PC-3 (cell line): ENCODE results near the gene LMO1. TPM values are rescaled to one million over a fixed set of nuclear protein-coding genes. Genes with fewer than 3 reads are reported as not detected.

Experiments used
- ATAC-seq: fragments of 200-7000 bp; cut with Tn5 transposase; 2 replicates; pipeline ENCODE4 v1.9.1; 2020; ENCODE audit warnings: mild to moderate bottlenecking, moderate library complexity
- BruUV-seq: library from RNA; stranded (reverse); fragments of 400-500 nt; replicated peaks from 2 replicates; lab custom pipeline; 2021; lab: Mats Ljungman, UMichigan
- CTCF ChIA-PET: fragments of 300-600 bp; sonication (Branson Sonifier 250); formaldehyde crosslinking; loops from one replicate; lab custom pipeline; 2022; ENCODE audit warnings: antibody characterized with exemption; lab: Charles Lee
- POLR2A ChIA-PET: fragments of 300-600 bp; sonication (Branson Sonifier 250); formaldehyde crosslinking; loops from one replicate; lab custom pipeline; 2022; ENCODE audit warnings: antibody characterized with exemption; ENCODE audit not compliant: unreplicated experiment; lab: Charles Lee
- DNase-seq: peaks from one replicate; pipeline ENCODE4 v3.0.0-alpha.2; 2015
- H2AFZ ChIP-seq: fragments of 300-600 bp; sonication (generic); 2 replicates; pipeline ENCODE4 v1.6.0; 2016; ENCODE audit warnings: antibody characterized with exemption, low read length
- H3F3A ChIP-seq: fragments of 300-600 bp; sonication (generic); one replicate; pipeline ENCODE4 v1.6.0; 2017; ENCODE audit warnings: antibody characterized with exemption, low read length, control low read depth, mild to moderate bottlenecking; ENCODE audit not compliant: unreplicated experiment
- H3K27ac ChIP-seq: fragments of 300-600 bp; sonication (generic); 2 replicates; pipeline ENCODE4 v1.5.1; 2016; ENCODE audit warnings: mild to moderate bottlenecking, low read length
- H3K27me3 ChIP-seq: fragments of 300-600 bp; sonication (generic); 2 replicates; pipeline ENCODE4 v1.6.1; 2016; ENCODE audit warnings: low read length, mixed read lengths
- H3K36me3 ChIP-seq: fragments of 300-600 bp; sonication (generic); 2 replicates; pipeline ENCODE4 v1.6.1; 2016; ENCODE audit warnings: low read depth, mixed run types, low read length, mixed read lengths
- H3K4me1 ChIP-seq: fragments of 300-600 bp; sonication (generic); 2 replicates; pipeline ENCODE4 v1.5.1; 2016; ENCODE audit warnings: low read length; ENCODE audit not compliant: insufficient read depth
- H3K4me2 ChIP-seq: fragments of 300-600 bp; sonication (generic); 2 replicates; pipeline ENCODE4 v1.6.0; 2016; ENCODE audit warnings: low read length
- H3K4me3 ChIP-seq: fragments of 300-600 bp; sonication (generic); 2 replicates; pipeline ENCODE4 v1.5.1; 2016; ENCODE audit warnings: mild to moderate bottlenecking, low read length, mixed read lengths
- H3K79me2 ChIP-seq: fragments of 300-600 bp; sonication (generic); 2 replicates; pipeline ENCODE4 v1.6.1; 2017; ENCODE audit warnings: low read length, mixed read lengths
- H3K9ac ChIP-seq: fragments of 300-600 bp; sonication (generic); 2 replicates; pipeline ENCODE4 v1.6.0; 2016; ENCODE audit warnings: mild to moderate bottlenecking, low read length
- H3K9me2 ChIP-seq: fragments of 300-600 bp; sonication (generic); replicated peaks from 2 replicates; pipeline ENCODE4 v1.6.1; 2016; ENCODE audit warnings: mixed run types, low read length, mixed read lengths
- H3K9me3 ChIP-seq: fragments of 300-600 bp; sonication (generic); 2 replicates; pipeline ENCODE4 v1.6.1; 2016; ENCODE audit warnings: low read length, mixed read lengths
- H4K20me1 ChIP-seq: fragments of 300-600 bp; sonication (generic); 2 replicates; pipeline ENCODE4 v1.6.1; 2016; ENCODE audit warnings: low read length, mixed read lengths
- EZH2 ChIP-seq: fragments of 300-600 bp; sonication (generic); IDR thresholded peaks from one replicate; pipeline ENCODE4 v1.6.1; 2017; ENCODE audit warnings: antibody characterized with exemption, mild to moderate bottlenecking, low read length; ENCODE audit not compliant: unreplicated experiment
- EZH2phosphoT487 ChIP-seq: fragments of 300-600 bp; sonication (generic); IDR thresholded peaks from 2 replicates; pipeline ENCODE4 v1.6.1; 2018; ENCODE audit warnings: mild to moderate bottlenecking, antibody characterized with exemption, low read length, borderline replicate concordance
- intact Hi-C: fragments of 100-400 bp; cut with micrococcal nuclease; formaldehyde crosslinking; loops from 2 replicates; pipeline ENCODE4 v1.9.0; 2023
- total RNA-seq: library from RNA; depleted of rRNA; stranded (reverse); fragments of >200 nt; gene quantifications from 2 replicates; pipeline ENCODE4 v1.2.3, GENCODE V29; 2014; rRNA removed
- TF ChIP-seq, protein P1 (sequence below): fragments of 300-600 bp; sonication (generic); conservative IDR thresholded peaks from 2 replicates; pipeline ENCODE4 v1.5.1; 2017; ENCODE audit warnings: antibody characterized with exemption, low read depth, mild to moderate bottlenecking, low read length

LMO1 gene
- total RNA-seq, 1 experiment from 2014 or later, result 0.15 TPM

DNA sequence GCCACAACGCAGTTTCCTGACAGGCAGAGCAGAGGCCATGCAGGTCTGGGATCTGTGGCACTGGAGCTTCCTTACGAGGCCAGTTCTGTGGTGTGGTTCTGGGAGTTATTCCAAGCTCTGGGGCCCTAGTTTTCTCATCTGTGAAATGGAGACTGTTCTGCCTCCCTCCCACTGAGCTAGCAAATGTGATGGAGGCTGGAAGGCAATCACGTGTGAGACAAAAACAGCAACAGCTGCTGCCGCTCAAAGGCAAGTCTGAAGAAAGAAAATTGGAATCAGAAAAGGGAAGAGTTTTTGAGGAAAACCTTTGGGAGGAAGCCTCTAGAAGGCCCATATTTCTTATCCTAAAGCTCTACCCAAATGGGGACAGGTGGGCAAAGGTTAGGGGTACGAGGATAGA is 86.5 kb downstream of the LMO1 start:
- ChIA-PET CTCF (no interaction called here), POLR2A (no interaction called here)
- ATAC-seq (no peak), DNase-seq (no peak)
- no TSS peak for BruUV-seq
- Histone ChIP-seq H3K4me2 (no peak overlapping the region), H3K9me3 (no peaks in the 10 kb centered on the region), H3K36me3 (no peaks in the 10 kb centered on the region), H3K4me3 (no peak overlapping the region), H3F3A (no peaks in the 10 kb centered on the region), H3K27ac (no peak overlapping the region), H3K79me2 (no peaks in the 10 kb centered on the region), H4K20me1 (no peaks in the 10 kb centered on the region), H2AFZ (no peak overlapping the region), H3K4me1 (no peaks in the 10 kb centered on the region), H3K27me3 (peaks cover 82% of the 10 kb centered on the region), H3K9me2 (no peaks in the 10 kb centered on the region), H3K9ac (no peak overlapping the region)
- TF ChIP-seq, protein P1, sequence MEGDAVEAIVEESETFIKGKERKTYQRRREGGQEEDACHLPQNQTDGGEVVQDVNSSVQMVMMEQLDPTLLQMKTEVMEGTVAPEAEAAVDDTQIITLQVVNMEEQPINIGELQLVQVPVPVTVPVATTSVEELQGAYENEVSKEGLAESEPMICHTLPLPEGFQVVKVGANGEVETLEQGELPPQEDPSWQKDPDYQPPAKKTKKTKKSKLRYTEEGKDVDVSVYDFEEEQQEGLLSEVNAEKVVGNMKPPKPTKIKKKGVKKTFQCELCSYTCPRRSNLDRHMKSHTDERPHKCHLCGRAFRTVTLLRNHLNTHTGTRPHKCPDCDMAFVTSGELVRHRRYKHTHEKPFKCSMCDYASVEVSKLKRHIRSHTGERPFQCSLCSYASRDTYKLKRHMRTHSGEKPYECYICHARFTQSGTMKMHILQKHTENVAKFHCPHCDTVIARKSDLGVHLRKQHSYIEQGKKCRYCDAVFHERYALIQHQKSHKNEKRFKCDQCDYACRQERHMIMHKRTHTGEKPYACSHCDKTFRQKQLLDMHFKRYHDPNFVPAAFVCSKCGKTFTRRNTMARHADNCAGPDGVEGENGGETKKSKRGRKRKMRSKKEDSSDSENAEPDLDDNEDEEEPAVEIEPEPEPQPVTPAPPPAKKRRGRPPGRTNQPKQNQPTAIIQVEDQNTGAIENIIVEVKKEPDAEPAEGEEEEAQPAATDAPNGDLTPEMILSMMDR, result no peak
- TF ChIP-seq EZH2, result no peak
- TF ChIP-seq EZH2phosphoT487, result no peak
- intact Hi-C loops, result no loop called here

Other genes starting within 250 kb of the LMO1 start
- 3.2 and 3.3 TPM in 2 replicates for gene TUB, start 182.7 kb downstream of the LMO1 start, total RNA-seq
- gene RIC3, start 94.9 kb downstream of the LMO1 start, total RNA-seq, result not detected in 2 replicates